Body of pancreas (tissue), 4 donors: ENCODE results near the gene EXOSC3.

Experiments used
- POLR2A ChIP-seq, 3 donors: fragments of 450-650 bp; IDR thresholded peaks; one replicate each; pipeline ENCODE4 v1.6.1; 2016; ENCODE audit warnings: antibody characterized with exemption in 3 of 3, mild to moderate bottlenecking in 2 of 3
- TF ChIP-seq, protein P1 (sequence below), 7 experiments: fragments of 450-650 bp in 4 of 7; fragments of 200-600 bp in 3 of 7; sonication (generic) in 3 of 7; IDR thresholded peaks; one replicate each; pipeline ENCODE4 v1.5.1; 2016 to 2019; ENCODE audit warnings: antibody characterized with exemption in 7 of 7

- no peak for TF ChIP-seq POLR2A (IDR thresholded peaks at IDR 0.05)
- TF ChIP-seq, protein P1, sequence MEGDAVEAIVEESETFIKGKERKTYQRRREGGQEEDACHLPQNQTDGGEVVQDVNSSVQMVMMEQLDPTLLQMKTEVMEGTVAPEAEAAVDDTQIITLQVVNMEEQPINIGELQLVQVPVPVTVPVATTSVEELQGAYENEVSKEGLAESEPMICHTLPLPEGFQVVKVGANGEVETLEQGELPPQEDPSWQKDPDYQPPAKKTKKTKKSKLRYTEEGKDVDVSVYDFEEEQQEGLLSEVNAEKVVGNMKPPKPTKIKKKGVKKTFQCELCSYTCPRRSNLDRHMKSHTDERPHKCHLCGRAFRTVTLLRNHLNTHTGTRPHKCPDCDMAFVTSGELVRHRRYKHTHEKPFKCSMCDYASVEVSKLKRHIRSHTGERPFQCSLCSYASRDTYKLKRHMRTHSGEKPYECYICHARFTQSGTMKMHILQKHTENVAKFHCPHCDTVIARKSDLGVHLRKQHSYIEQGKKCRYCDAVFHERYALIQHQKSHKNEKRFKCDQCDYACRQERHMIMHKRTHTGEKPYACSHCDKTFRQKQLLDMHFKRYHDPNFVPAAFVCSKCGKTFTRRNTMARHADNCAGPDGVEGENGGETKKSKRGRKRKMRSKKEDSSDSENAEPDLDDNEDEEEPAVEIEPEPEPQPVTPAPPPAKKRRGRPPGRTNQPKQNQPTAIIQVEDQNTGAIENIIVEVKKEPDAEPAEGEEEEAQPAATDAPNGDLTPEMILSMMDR (IDR thresholded peaks at IDR 0.05): no peak
These were observed 5.2 kb upstream of the EXOSC3 start for GRCh38 chr9:37790096-37790495.
